GM20000 (cell line): ENCODE measurements around the gene POLR2C.

Experiments used
- DNase-seq: peaks from one replicate; pipeline ENCODE4 v3.0.0; 2012; ENCODE audit warnings: low spot score
- CTCF ChIP-seq: IDR thresholded peaks from 2 replicates; pipeline ENCODE4 v1.5.1; 2012; ENCODE audit warnings: mild to moderate bottlenecking, control low read depth; ENCODE audit errors: extremely low read depth, missing control alignments

The POLR2C gene

GRCh38 chr16:57514371-57514770 is 51.9 kb downstream of the POLR2C start:
- no peak for DNase-seq

GRCh38 chr16:57514791-57515600 is 52.5 kb downstream of the POLR2C start:
- no peak for DNase-seq
- TF ChIP-seq CTCF: no peak

More at GRCh38 chr16:57514371-57514770, 51.9 kb downstream of the POLR2C start:
- TF ChIP-seq CTCF: no peak

- no peak for TF ChIP-seq CTCF
- DNase-seq: no peak
Measured at GRCh38 chr16:57516176-57516725, 53.8 kb downstream of the POLR2C start.

GRCh38 chr16:57516773-57517172 is 54.3 kb downstream of the POLR2C start:
- TF ChIP-seq CTCF: no peak
- DNase-seq: no peak

GRCh38 chr16:57517397-57518367 is 55.2 kb downstream of the POLR2C start:
- no peak for DNase-seq
- no peak for TF ChIP-seq CTCF

- DNase-seq: no peak
- TF ChIP-seq CTCF: no peak
Measured at GRCh38 chr16:57518520-57518919, 56.0 kb downstream of the POLR2C start.
